Measurements from ENCODE around the gene GLDN. TPM values are rescaled to one million over a fixed set of nuclear protein-coding genes. Genes with fewer than 3 reads are reported as not detected.

The GLDN gene
- not detected for total RNA-seq
- 0.09 TPM for total RNA-seq (2013)

DNA sequence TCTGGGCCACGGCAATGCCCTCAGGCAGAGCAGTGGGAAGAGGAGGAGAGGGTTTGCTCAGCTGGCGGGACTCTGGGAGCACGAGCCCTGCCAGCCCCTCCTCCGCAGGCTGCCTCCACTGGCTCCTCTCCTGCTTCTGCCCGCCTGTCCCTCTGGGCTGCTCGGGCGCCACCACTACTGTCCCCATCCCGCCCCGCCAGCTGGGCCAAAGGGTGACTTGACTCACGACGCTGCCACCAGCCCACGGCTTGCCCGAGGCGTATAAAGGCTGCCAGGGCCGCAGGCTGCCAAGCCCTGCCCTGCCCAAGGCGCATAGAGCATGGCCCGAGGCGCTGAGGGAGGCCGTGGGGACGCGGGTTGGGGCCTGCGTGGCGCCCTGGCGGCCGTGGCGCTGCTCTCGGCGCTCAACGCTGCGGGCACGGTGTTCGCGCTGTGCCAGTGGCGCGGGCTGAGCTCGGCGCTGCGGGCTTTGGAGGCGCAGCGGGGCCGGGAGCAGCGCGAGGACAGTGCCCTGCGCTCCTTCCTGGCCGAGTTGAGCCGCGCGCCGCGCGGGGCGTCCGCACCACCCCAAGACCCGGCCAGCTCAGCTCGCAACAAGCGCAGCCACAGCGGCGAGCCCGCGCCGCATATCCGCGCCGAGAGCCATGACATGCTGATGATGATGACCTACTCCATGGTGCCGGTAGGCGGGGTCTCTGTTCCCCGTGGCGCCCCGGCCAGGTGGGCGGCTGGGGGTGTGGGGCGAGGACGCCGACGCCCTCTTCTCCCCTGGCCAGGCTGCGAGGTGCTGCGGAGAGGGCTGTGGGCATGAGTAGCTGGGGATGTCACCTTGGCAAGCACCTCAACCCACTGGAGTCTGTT lies at the start of gene GLDN:
Gene GLDN (plus strand): TSS at position 290 of the 861 bp plus-strand sequence. CDS start 30 bp downstream, at position 320.
- Histone ChIP-seq H3K27me3 (ENCODE audit: control insufficient read depth, insufficient read depth, low read length) (peaks cover 2% of the 10 kb centered on the region), H3K27ac (ENCODE audit: low read length) (no peak within 1 kb of the TSS), H3K4me3 (ENCODE audit: low read length) (no peak within 1 kb of the TSS), H3K36me3 (ENCODE audit: control insufficient read depth, insufficient read depth, low read length) (no peaks in the 10 kb centered on the region), H3K9me3 (ENCODE audit: control insufficient read depth, insufficient read depth, low read length) (no peaks in the 10 kb centered on the region), H3K4me1 (ENCODE audit: control insufficient read depth, insufficient read depth, low read length) (no peaks in the 10 kb centered on the region)
- H3K27ac Mint-ChIP-seq, result no peak within 1 kb of the TSS
- 10% methylated on average over 76 of the region's 76 CpGs for WGBS (ENCODE audit: insufficient coverage)
- H3K4me1 Mint-ChIP-seq, result no peaks in the 10 kb centered on the region
- DNase-seq (no peak), ATAC-seq (no peak)
- intact Hi-C loops (cut with micrococcal nuclease), result no loop called here
- no peak within 1 kb of the TSS for H3K4me3 Mint-ChIP-seq
- no peaks in the 10 kb centered on the region for H3K9me3 Mint-ChIP-seq
- no peaks in the 10 kb centered on the region for H3K36me3 Mint-ChIP-seq
- TF ChIP-seq, protein P1, sequence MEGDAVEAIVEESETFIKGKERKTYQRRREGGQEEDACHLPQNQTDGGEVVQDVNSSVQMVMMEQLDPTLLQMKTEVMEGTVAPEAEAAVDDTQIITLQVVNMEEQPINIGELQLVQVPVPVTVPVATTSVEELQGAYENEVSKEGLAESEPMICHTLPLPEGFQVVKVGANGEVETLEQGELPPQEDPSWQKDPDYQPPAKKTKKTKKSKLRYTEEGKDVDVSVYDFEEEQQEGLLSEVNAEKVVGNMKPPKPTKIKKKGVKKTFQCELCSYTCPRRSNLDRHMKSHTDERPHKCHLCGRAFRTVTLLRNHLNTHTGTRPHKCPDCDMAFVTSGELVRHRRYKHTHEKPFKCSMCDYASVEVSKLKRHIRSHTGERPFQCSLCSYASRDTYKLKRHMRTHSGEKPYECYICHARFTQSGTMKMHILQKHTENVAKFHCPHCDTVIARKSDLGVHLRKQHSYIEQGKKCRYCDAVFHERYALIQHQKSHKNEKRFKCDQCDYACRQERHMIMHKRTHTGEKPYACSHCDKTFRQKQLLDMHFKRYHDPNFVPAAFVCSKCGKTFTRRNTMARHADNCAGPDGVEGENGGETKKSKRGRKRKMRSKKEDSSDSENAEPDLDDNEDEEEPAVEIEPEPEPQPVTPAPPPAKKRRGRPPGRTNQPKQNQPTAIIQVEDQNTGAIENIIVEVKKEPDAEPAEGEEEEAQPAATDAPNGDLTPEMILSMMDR (IDR thresholded peaks at IDR 0.05), result no peak
- peaks cover 11 to 33% of the 10 kb centered on the region in 2 donors for H3K27me3 Mint-ChIP-seq (ENCODE audit: low read depth in 2 of 2)

DNA sequence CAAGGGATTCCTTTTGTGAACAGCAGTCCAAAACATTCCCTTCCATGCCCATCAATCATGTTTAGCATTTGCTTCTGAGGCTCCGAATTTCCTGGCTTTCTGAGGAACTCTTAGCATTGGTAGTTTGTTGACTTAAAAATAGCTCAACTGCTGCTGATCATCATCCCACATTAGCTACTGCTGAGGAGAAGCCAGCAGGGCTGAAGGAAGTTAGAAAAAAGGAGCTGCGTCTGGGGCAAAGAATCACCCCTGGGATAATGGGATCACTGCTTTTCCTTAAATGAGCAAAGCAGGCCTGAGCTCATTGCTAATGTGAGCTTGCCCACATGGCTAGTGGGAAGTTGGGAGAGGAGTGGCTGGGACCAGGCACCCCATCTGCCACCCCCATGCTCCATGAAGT lies 42.8 kb upstream of the GLDN start:
- Mint-ChIP-seq H3K27ac (no peak overlapping the region), H3K36me3 (no peaks in the 10 kb centered on the region), H3K4me3 (no peak overlapping the region), H3K9me3 (no peaks in the 10 kb centered on the region), H3K27me3 (ENCODE audit: low read depth in 2 of 2) (peaks cover 0 to 10% of the 10 kb centered on the region in 2 donors), H3K4me1 (no peaks in the 10 kb centered on the region)
- TF ChIP-seq, protein P1 (IDR thresholded peaks at IDR 0.05), result no peak
- Histone ChIP-seq H3K27me3 (ENCODE audit: control insufficient read depth, insufficient read depth, low read length) (no peaks in the 10 kb centered on the region), H3K4me3 (ENCODE audit: low read length) (no peak overlapping the region), H3K9me3 (ENCODE audit: control insufficient read depth, insufficient read depth, low read length) (no peaks in the 10 kb centered on the region), H3K27ac (ENCODE audit: low read length) (no peak overlapping the region), H3K4me1 (ENCODE audit: control insufficient read depth, insufficient read depth, low read length) (no peaks in the 10 kb centered on the region), H3K36me3 (ENCODE audit: control insufficient read depth, insufficient read depth, low read length) (no peaks in the 10 kb centered on the region)
- ATAC-seq, result no peak
- 79% methylated on average over 1 of the region's 2 CpGs for WGBS (ENCODE audit: insufficient coverage)
- no peak for DNase-seq
- intact Hi-C loops (cut with micrococcal nuclease), result no loop called here

DNA sequence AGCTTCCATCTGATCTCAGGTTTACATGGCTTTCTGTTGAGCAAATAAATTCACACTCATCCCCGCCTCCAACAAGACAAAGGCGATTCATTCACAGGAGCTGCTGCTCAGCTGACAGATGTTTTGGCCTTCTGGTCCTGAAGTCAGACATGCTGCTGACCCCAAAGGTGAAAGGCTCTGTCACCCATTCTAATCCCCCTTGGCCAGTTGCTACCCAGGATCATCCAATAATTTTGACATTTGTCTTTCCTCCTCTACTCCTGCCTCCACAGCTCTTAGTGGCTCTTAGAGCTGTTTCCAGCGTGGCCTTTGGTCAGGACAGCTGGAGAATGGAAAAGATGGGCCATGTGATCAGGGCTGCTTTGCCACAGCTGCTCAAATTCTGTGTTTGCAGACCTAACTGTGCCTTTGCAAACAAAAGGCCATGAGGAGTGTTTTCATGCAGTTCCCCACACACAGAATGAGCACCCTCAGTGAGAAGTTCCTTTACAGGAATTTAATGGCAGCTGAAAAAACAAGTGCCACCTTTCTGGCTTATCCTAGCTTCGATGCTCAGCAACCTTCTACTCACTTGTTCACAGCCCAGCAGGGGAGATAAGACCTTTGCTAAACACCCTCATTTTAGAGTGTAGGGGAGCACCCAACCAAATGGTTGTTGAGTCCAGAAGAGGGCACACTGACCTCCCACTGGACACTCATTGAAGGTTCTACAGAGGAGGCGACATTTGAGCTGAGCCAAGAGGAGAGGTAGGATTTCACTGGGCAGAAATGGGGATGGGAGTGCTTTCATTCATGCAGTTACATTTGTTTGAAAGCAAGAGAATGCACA lies 42.1 kb upstream of the GLDN start:
- Histone ChIP-seq H3K4me1 (ENCODE audit: control insufficient read depth, insufficient read depth, low read length) (no peaks in the 10 kb centered on the region), H3K36me3 (ENCODE audit: control insufficient read depth, insufficient read depth, low read length) (no peaks in the 10 kb centered on the region), H3K4me3 (ENCODE audit: low read length) (no peak overlapping the region), H3K27ac (ENCODE audit: low read length) (no peak overlapping the region), H3K27me3 (ENCODE audit: control insufficient read depth, insufficient read depth, low read length) (no peaks in the 10 kb centered on the region), H3K9me3 (ENCODE audit: control insufficient read depth, insufficient read depth, low read length) (no peaks in the 10 kb centered on the region)
- no peak overlapping the region for H3K4me3 Mint-ChIP-seq
- ATAC-seq, result no peak
- H3K36me3 Mint-ChIP-seq, result no peaks in the 10 kb centered on the region
- no peak overlapping the region for H3K27ac Mint-ChIP-seq
- H3K9me3 Mint-ChIP-seq, result no peaks in the 10 kb centered on the region
- TF ChIP-seq, protein P1 (IDR thresholded peaks at IDR 0.05), result no peak
- no peak for DNase-seq
- H3K4me1 Mint-ChIP-seq, result no peaks in the 10 kb centered on the region
- intact Hi-C loops (cut with micrococcal nuclease), result no loop called here
- WGBS (ENCODE audit: insufficient coverage), result 91% methylated on average over 5 of the region's 5 CpGs
- peaks cover 0 to 10% of the 10 kb centered on the region in 2 donors for H3K27me3 Mint-ChIP-seq (ENCODE audit: low read depth in 2 of 2)
